T follicular helper cell (primary cell): ENCODE measurements around the gene FRG2.
"Not testable (repeated sequence)": the region's sequence is repeated elsewhere in the genome, so short reads cannot be mapped to it uniquely, and the experiment has no call there.

Source experiments
- DNase-seq: peaks from one replicate; pipeline ENCODE4 v3.0.0-alpha.2; 2020; ENCODE audit warnings: low read depth
- total RNA-seq, 2 experiments: gene quantifications; one replicate each; lab custom pipeline; 2026; lab: John Stamatoyannopoulos, UW

Gene FRG2
- 0 to 0.04 reads per million in 2 experiments for total RNA-seq

GRCh38 chr4:190027156-190027555 lies at the start of gene FRG2:
TSS of gene FRG2 (minus strand) at chr4:190027256. CDS start at chr4:190027204, 52 bp downstream.
- DNase-seq = not testable (repeated sequence)

- not testable (repeated sequence) for DNase-seq
Measured at GRCh38 chr4:190068351-190068750, 41.3 kb upstream of the FRG2 start.

GRCh38 chr4:190064805-190065204 lies 37.7 kb upstream of the FRG2 start:
- not testable (repeated sequence) for DNase-seq

GRCh38 chr4:190064342-190064741 lies 37.3 kb upstream of the FRG2 start, which contains the start of gene DBET:
TSS of gene DBET (plus strand) at chr4:190064502.
- not testable (repeated sequence) for DNase-seq

- not testable (repeated sequence) for DNase-seq
Measured at GRCh38 chr4:190058997-190059396, 31.9 kb upstream of the FRG2 start.

GRCh38 chr4:190049378-190050239 lies 22.6 kb upstream of the FRG2 start:
- DNase-seq = not testable (repeated sequence)

GRCh38 chr4:190047627-190048026 lies 20.6 kb upstream of the FRG2 start:
- not testable (repeated sequence) for DNase-seq

GRCh38 chr4:190040873-190041272 lies 13.8 kb upstream of the FRG2 start:
- not testable (repeated sequence) for DNase-seq

- not testable (repeated sequence) for DNase-seq
Measured at GRCh38 chr4:190037704-190038388, 10.8 kb upstream of the FRG2 start.

- not testable (repeated sequence) for DNase-seq
Measured at GRCh38 chr4:190031264-190031663, 4.2 kb upstream of the FRG2 start.

GRCh38 chr4:190022614-190023281 lies 4.3 kb downstream of the FRG2 start:
- not testable (repeated sequence) for DNase-seq

- not testable (repeated sequence) for DNase-seq
Measured at GRCh38 chr4:190021973-190022372, 5.1 kb downstream of the FRG2 start.

- no peak for DNase-seq
Measured at GRCh38 chr4:190020790-190021717, 6.0 kb downstream of the FRG2 start.

GRCh38 chr4:190019859-190020463 lies 7.1 kb downstream of the FRG2 start:
- DNase-seq = not testable (repeated sequence)

GRCh38 chr4:190019023-190019858 lies 7.8 kb downstream of the FRG2 start:
- DNase-seq = no peak

GRCh38 chr4:190018201-190018920 lies 8.7 kb downstream of the FRG2 start:
- no peak for DNase-seq

- DNase-seq = no peak
Measured at GRCh38 chr4:190017357-190018200, 9.5 kb downstream of the FRG2 start.
